BLaER1 (cell line): Measurements from ENCODE around the gene CREB5.
A peak's percentile ranks its signal among the peaks of the same experiment; 100 is the strongest.

ENCODE experiments used
- H3K27ac ChIP-seq: shearing (Covaris generic); formaldehyde crosslinking; 2 replicates; pipeline ENCODE4 v1.8.1; 2022
- H3K27me3 ChIP-seq: shearing (Covaris generic); formaldehyde crosslinking; 2 replicates; pipeline ENCODE4 v1.8.1; 2022
- H3K36me3 ChIP-seq: shearing (Covaris generic); formaldehyde crosslinking; 2 replicates; pipeline ENCODE4 v1.8.1; 2022
- H3K4me1 ChIP-seq: shearing (Covaris generic); formaldehyde crosslinking; 2 replicates; pipeline ENCODE4 v1.8.1; 2022
- H3K4me2 ChIP-seq: shearing (Covaris generic); formaldehyde crosslinking; 2 replicates; pipeline ENCODE4 v1.8.1; 2022
- H3K4me3 ChIP-seq: shearing (Covaris generic); formaldehyde crosslinking; 2 replicates; pipeline ENCODE4 v1.8.1; 2022
- H3K9ac ChIP-seq: shearing (Covaris generic); formaldehyde crosslinking; 2 replicates; pipeline ENCODE4 v1.8.1; 2022
- H3K9me3 ChIP-seq: shearing (Covaris generic); formaldehyde crosslinking; 2 replicates; pipeline ENCODE4 v1.8.1; 2022
- H4K20me1 ChIP-seq: shearing (Covaris generic); formaldehyde crosslinking; 2 replicates; pipeline ENCODE4 v1.8.1; 2022
- Cebpa-rat ChIP-seq: shearing (Covaris generic); IDR thresholded peaks from 2 replicates; pipeline ENCODE4 v1.8.1; 2022

The CREB5 gene

DNA sequence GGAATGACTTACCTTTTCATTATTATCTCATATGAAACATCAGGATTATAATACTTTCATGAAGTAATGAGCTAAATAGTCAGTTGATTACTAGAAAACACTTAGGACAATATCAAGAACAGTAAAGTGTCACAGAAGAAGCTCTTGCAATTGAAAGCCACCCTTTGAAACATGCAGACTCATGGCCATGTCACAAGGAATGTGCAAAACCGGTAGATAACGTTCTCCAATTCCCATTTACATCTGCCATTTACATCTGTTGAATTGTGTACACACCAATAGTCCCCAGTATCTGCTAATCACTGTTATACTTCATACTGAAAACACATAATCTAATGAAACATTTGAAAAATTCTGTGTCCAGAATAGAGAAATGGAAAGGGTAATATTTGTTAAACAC, 237.5 kb downstream of the CREB5 start:
- Histone ChIP-seq H3K4me3 (no peak overlapping the region), H3K4me2 (no peak overlapping the region), H3K4me1 (no peaks in the 10 kb centered on the region), H3K9ac (no peak overlapping the region), H4K20me1 (no peaks in the 10 kb centered on the region; the same call in 1 of the 2 replicates), H3K9me3 (no peaks in the 10 kb centered on the region), H3K27me3 (no peaks in the 10 kb centered on the region), H3K27ac (no peak overlapping the region), H3K36me3 (no peaks in the 10 kb centered on the region)
- TF ChIP-seq Cebpa-rat: no peak

DNA sequence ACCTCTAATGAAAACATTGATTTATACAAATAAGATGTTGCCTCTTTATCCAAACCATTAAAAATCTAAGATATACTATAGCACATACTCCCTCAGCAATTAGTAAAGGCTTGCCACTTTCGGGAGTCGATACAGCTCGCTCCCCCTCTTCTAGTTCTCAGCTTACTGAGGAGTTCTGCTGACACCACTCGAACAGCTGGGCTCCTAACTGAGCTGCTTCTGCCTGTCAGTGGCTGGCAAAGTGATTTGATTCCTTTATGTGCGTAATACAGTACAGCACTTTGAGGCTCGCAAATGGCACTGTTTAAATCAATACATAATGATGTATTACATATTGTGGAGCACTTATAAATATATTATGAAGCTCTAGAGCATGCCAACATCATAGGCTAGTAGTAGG, 241.8 kb downstream of the CREB5 start:
- H4K20me1 ChIP-seq: no peaks in the 10 kb centered on the region
- H3K27ac ChIP-seq: no peak overlapping the region
- no peak overlapping the region for H3K4me2 ChIP-seq
- no peak for TF ChIP-seq Cebpa-rat
- H3K9ac ChIP-seq: no peak overlapping the region
- H3K9me3 ChIP-seq: peaks cover 2% of the 10 kb centered on the region
- H3K4me1 ChIP-seq: peaks cover 10% of the 10 kb centered on the region
- H3K27me3 ChIP-seq: no peaks in the 10 kb centered on the region
- no peak overlapping the region for H3K4me3 ChIP-seq
- H3K36me3 ChIP-seq: no peaks in the 10 kb centered on the region

DNA sequence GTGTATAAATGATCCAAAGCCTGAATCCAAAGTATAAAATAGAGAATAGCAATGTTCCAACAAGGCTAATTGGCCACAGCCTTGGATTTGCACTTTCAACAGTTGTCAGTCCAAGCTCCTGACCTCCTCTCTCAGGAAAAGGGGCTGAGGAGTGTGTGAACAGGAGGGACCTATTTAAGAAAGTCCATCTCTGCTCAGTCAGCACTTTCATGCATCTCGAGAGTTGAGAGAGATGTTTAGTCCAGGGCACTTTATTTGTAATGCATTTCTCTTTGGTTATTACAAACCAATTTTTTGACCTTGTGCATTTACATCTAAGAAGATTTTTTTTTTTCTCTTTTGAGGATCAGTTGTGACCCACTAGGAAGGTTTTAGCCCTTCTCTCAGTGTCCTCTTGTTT, 244.2 kb downstream of the CREB5 start:
- H3K4me1 ChIP-seq: peaks cover 21% of the 10 kb centered on the region
- H3K9ac ChIP-seq: no peak overlapping the region
- peaks cover 18% of the 10 kb centered on the region for H3K9me3 ChIP-seq
- H3K27me3 ChIP-seq: no peaks in the 10 kb centered on the region
- H4K20me1 ChIP-seq: no peaks in the 10 kb centered on the region
- no peak overlapping the region for H3K27ac ChIP-seq
- H3K4me3 ChIP-seq: no peak overlapping the region
- H3K4me2 ChIP-seq: no peak overlapping the region
- TF ChIP-seq Cebpa-rat: no peak
- no peaks in the 10 kb centered on the region for H3K36me3 ChIP-seq

DNA sequence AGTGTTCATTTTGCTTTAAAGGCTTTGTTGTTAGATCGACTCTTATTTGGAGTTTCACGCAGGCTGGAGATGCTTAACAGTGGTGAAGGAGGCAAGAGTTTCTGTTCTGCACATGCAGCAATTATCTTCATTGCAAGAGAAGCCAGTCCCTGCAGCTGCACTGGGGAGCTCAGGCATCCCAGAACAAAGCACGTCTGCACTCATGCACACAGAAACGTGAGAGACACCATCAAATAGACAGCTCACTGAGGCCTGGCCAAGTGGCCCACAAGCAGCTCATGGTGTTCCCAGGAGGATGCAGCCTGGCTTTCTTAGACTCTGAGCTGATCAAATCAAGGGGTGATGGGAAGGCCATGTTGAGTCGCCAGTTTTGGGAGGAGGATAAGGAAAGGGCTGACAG, 246.1 kb downstream of the CREB5 start:
- H3K4me1 ChIP-seq: peaks cover 40% of the 10 kb centered on the region
- TF ChIP-seq Cebpa-rat: no peak
- no peak overlapping the region for H3K27ac ChIP-seq
- no peaks in the 10 kb centered on the region for H3K27me3 ChIP-seq
- H3K4me3 ChIP-seq: no peak overlapping the region
- H3K36me3 ChIP-seq: no peaks in the 10 kb centered on the region
- H3K9me3 ChIP-seq: peaks cover 18% of the 10 kb centered on the region
- H3K4me2 ChIP-seq: peak overlapping the region; percentile 28
- no peak overlapping the region for H3K9ac ChIP-seq
- H4K20me1 ChIP-seq: no peaks in the 10 kb centered on the region

DNA sequence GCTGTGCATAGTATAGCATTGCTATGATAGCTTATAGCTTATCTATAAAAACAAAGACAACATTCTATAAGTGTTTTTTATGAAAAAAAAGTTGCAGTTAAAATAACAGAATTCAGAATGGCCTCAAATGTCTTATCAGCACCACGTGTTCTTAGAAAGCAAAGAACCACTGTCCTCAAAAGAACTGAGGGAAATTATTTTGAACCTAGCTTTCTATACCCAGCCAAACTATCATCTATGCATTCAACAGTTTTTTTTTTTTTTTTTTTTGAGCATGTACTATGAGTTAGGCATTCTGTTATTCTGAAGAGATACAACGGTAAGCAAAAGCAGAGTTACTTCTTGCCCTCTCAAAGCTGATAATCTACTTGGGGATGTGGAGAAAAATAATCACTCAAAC, 247.8 kb downstream of the CREB5 start:
- H3K9ac ChIP-seq: no peak overlapping the region
- no peak for TF ChIP-seq Cebpa-rat
- H4K20me1 ChIP-seq: no peaks in the 10 kb centered on the region
- H3K4me1 ChIP-seq: peaks cover 40% of the 10 kb centered on the region
- no peak overlapping the region for H3K4me2 ChIP-seq
- no peak overlapping the region for H3K27ac ChIP-seq
- H3K36me3 ChIP-seq: no peaks in the 10 kb centered on the region
- no peaks in the 10 kb centered on the region for H3K27me3 ChIP-seq
- peaks cover 18% of the 10 kb centered on the region for H3K9me3 ChIP-seq
- no peak overlapping the region; the same call in 1 of the 2 replicates for H3K4me3 ChIP-seq

DNA sequence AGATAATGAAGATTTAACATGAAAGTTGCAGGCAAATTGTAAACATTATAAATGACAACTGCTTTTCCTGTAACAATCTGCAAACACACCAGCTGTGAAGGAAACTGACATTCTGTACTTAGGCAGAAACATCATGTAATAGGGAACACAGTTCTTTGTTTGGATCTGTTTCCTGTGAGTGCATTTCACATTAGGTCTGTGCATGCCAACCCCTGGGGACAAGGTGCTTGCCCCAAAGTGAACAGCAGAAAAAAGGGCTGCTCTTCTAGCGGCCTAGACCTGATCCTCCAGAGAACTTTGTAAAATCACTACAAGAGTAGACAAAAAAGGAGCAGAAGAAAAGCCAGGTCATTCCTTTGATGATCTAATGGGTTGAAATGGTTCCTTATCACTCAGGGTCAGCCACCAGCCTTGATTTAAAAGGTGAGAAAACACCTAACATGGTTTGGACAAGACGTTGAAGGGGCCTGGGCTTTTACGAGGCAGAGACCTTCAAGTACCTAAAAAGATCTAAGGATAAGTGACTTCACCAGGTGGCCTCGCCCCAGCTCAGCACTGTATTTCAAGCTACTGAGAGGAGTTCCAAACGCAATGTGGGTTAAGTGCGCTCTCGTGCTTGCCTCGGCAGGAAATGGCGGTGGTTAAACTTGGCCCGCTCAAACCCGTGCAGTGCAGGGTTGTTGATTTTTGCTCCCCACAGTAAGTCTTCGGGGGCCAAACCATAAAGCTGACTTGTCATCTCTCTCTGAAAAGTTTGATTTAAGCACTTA, 249.7 kb downstream of the CREB5 start:
- TF ChIP-seq Cebpa-rat: no peak
- Histone ChIP-seq H3K27me3 (no peaks in the 10 kb centered on the region), H3K27ac (peak overlapping the region; percentile 81), H3K4me1 (peaks cover 40% of the 10 kb centered on the region), H4K20me1 (no peaks in the 10 kb centered on the region), H3K4me3 (peak overlapping the region; percentile 44), H3K9me3 (peaks cover 18% of the 10 kb centered on the region), H3K4me2 (peak overlapping the region; percentile 78), H3K36me3 (no peaks in the 10 kb centered on the region), H3K9ac (peak overlapping the region; percentile 59)

DNA sequence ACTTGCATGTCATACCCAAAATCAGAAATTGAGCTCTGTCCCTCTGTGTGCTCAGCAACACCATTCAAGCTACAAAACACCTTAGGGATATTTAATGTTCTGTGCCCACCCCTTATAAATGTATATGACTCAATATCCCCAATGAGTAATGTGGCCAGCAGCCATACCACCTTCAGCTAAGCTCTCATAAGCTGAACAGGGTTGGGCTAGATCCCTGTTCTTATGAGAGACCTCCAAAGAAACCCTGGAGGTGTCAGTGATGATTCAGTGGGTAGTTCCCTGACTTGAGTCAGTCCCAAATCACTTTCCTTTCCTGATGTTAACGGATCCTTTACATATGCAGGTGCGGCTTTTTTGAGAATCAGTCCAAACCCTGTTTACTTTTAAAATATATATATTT, 253.8 kb downstream of the CREB5 start:
- no peaks in the 10 kb centered on the region for H3K27me3 ChIP-seq
- no peaks in the 10 kb centered on the region for H3K36me3 ChIP-seq
- no peak for TF ChIP-seq Cebpa-rat
- no peak overlapping the region for H3K27ac ChIP-seq
- peaks cover 27% of the 10 kb centered on the region for H3K4me1 ChIP-seq
- H3K4me2 ChIP-seq: no peak overlapping the region
- no peak overlapping the region for H3K9ac ChIP-seq
- no peaks in the 10 kb centered on the region for H3K9me3 ChIP-seq
- no peaks in the 10 kb centered on the region for H4K20me1 ChIP-seq
- no peak overlapping the region for H3K4me3 ChIP-seq

DNA sequence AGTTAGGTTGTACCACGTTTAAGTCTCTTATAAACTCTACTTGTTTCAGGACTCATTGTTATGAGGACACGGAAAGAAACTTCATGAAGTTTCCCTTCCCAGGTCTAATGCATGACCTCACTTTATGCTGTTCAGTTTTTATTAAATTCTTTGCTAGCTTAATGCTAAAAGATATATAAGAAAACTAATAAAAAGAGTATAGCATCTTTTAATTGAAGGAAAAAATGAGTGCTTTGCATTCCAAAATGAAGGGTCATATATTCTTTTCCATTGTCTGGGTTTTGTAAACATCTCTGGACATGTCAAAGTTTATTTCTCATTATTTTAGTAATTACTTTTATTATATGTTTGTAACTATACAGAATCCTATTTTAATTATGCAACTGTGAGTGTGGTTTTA, 255.8 kb downstream of the CREB5 start:
- H3K4me2 ChIP-seq: no peak overlapping the region
- H3K36me3 ChIP-seq: no peaks in the 10 kb centered on the region
- no peaks in the 10 kb centered on the region for H4K20me1 ChIP-seq
- H3K4me3 ChIP-seq: no peak overlapping the region
- peaks cover 13% of the 10 kb centered on the region for H3K4me1 ChIP-seq
- no peak for TF ChIP-seq Cebpa-rat
- no peak overlapping the region for H3K9ac ChIP-seq
- H3K27ac ChIP-seq: no peak overlapping the region
- H3K27me3 ChIP-seq: no peaks in the 10 kb centered on the region
- no peaks in the 10 kb centered on the region for H3K9me3 ChIP-seq

DNA sequence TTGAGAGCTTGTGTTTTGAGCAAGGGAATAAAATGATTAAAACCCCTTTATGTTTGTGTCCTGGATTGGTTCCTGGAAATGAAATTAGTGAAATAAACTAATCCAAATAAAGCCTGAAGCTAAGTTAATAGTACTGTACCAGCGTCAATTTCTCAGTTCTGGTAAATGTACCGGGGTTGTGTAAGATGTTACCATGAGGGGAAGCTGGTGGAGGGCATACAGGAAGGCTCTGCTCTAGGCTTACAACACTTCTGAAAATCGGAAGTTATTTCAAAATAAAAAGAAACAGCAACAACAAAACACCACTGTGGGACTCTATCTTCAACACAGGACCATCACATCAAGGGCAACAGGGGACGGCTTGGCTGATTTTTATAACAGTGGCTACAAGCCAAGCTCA, 257.0 kb downstream of the CREB5 start:
- no peak overlapping the region for H3K9ac ChIP-seq
- no peaks in the 10 kb centered on the region for H3K9me3 ChIP-seq
- no peak overlapping the region for H3K4me3 ChIP-seq
- H3K36me3 ChIP-seq: no peaks in the 10 kb centered on the region
- H3K27ac ChIP-seq: no peak overlapping the region
- H4K20me1 ChIP-seq: no peaks in the 10 kb centered on the region
- H3K4me2 ChIP-seq: no peak overlapping the region
- peaks cover 9% of the 10 kb centered on the region for H3K4me1 ChIP-seq
- TF ChIP-seq Cebpa-rat: no peak
- H3K27me3 ChIP-seq: no peaks in the 10 kb centered on the region

DNA sequence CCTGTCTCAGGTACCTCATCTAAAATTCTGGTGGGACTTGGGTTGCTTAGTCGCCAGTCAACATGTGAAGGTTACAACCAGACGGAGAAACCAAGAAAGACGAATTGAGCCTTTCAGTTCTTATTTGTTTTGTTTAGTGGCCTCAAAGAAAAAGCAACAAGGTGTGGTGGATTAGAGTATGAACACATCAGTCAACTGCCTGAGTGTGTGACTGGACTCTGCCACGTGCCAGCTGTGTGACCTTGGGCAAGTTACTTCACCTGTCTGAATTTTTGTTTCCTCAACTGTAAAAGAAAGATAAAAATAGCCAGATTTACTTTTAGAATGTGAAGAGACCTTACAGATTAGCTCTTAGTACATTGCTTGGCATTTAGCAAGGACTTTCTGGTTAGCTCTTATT, 259.2 kb downstream of the CREB5 start:
- H3K4me2 ChIP-seq: 0 out of 2 replicates have a peak overlapping the region, but pooled peaks have one; percentile 3
- no peak overlapping the region for H3K9ac ChIP-seq
- no peaks in the 10 kb centered on the region for H3K9me3 ChIP-seq
- peaks cover 9% of the 10 kb centered on the region for H3K4me1 ChIP-seq
- H3K27ac ChIP-seq: no peak overlapping the region
- no peak for TF ChIP-seq Cebpa-rat
- no peak overlapping the region for H3K4me3 ChIP-seq
- no peaks in the 10 kb centered on the region for H4K20me1 ChIP-seq
- H3K36me3 ChIP-seq: no peaks in the 10 kb centered on the region
- H3K27me3 ChIP-seq: no peaks in the 10 kb centered on the region
